Uterine smooth muscle cell (primary cell): ENCODE measurements around the gene NDUFB6. TPM values are rescaled to one million over a fixed set of nuclear protein-coding genes. Genes with fewer than 3 reads are reported as not detected.

Source experiments
- total RNA-seq: library from RNA; depleted of rRNA; stranded (reverse); fragments of >200 nt; gene quantifications from 2 replicates; pipeline ENCODE4 v1.2.3, GENCODE V29; 2014

NDUFB6 gene
- total RNA-seq: 59.1 and 70.8 TPM in 2 replicates

DNA sequence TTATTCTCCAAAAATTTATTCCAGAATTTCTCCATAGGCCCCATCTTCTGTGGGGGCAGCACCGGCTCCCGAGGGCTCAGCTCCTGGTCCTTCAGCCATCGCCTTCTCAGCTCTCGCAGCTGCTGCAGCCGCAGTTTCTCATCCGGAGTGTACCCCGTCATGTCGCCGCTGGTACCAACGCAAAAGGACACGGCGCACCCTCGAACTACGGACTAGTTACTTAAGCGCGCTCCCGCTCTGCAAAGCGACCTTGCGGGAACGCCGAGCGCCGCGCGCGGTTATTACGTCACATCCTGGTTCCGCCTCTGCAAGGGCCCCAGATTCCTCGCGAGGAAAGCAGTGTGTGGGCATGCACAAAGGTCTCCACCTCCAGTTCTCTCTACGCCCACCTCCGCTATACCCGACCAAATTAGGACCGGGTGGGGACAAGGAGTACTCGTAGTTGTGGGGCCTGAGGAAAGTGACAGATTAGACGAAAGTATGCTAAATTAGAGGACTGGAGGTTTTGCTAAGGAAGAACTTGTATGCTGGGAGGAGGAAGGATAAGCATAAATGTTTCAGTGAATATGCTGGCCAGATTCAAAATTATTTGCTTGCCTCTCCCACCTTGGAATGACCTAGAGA, at the start of gene NDUFB6:
TSS of gene NDUFB6 (minus strand) at position 260 of the 624 bp plus-strand sequence. CDS start at position 161, 99 bp downstream.

DNA sequence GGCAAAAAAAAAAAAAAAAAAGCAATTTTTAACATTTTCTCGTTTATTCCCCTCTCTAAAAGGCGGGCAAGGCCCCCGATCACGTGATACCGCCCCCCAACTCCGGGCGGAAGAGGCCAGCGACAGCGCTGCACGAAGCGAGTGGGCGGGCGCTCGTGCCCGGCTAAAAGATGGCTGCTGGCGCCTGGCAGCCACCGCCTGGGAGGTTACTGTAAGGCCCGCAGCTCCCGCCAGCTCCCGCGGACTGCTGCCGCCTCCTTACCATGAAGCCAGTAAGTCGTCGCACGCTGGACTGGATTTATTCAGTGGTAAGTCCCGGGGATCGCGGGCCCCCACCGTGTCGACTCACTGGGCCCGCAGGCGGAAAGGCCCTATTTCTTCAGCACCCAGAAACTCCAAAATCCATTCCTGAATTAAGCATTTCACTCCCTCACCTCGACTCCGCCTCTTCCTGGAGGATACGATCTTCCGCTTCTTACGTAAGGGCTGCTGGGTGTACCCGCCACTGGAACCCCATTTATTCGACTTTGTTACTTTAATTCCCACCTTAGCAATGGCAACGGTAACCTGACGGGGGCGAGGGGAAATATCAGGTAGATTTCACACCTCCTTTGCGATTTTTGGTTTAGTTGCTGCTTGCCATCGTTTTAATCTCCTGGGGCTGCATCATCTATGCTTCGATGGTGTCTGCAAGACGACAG, 20.6 kb downstream of the NDUFB6 start, which contains the start of the genes SMIM27 and TOPORS:
TSS of gene SMIM27 (plus strand) at position 156 of the 701 bp plus-strand sequence. CDS start at position 264, 108 bp downstream.
TSS of gene TOPORS (minus strand) at position 415 of the 701 bp plus-strand sequence. CDS start at position 265, 150 bp downstream.

GRCh38 chr9:32526041-32526706, 46.8 kb downstream of the NDUFB6 start, which contains the start of gene RIGI:
TSS of gene RIGI (minus strand) at chr9:32526196. CDS start at chr9:32526166, 30 bp downstream.

Other genes starting within 250 kb of the NDUFB6 start
- gene ACO1, start 188.5 kb downstream of the NDUFB6 start, total RNA-seq: 71.9 and 93.7 TPM in 2 replicates
- gene RIGI, start 47.0 kb downstream of the NDUFB6 start, total RNA-seq: 8.7 and 10.4 TPM in 2 replicates
- 1.2 and 6.1 TPM in 2 replicates for gene SMIM27, start 20.8 kb downstream of the NDUFB6 start, total RNA-seq
- 38.2 and 45.7 TPM in 2 replicates for gene TOPORS, start 20.6 kb downstream of the NDUFB6 start, total RNA-seq
- gene TAF1L, start 62.5 kb upstream of the NDUFB6 start, total RNA-seq: under 0.01 TPM in 2 replicates
- gene TMEM215, start 210.4 kb upstream of the NDUFB6 start, total RNA-seq: under 0.01 TPM in 1 of 2 replicates, not detected in the other